GM20000 (cell line): ENCODE results near the gene PRRX2.

Experiments used
- DNase-seq: peaks from one replicate; pipeline ENCODE4 v3.0.0; 2012; ENCODE audit warnings: low spot score
- CTCF ChIP-seq: IDR thresholded peaks from 2 replicates; pipeline ENCODE4 v1.5.1; 2012; ENCODE audit warnings: mild to moderate bottlenecking, control low read depth; ENCODE audit errors: extremely low read depth, missing control alignments

Gene PRRX2

GRCh38 chr9:129712634-129713401 lies 47.4 kb downstream of the PRRX2 start:
- no peak for TF ChIP-seq CTCF
- no peak for DNase-seq

- TF ChIP-seq CTCF, result no peak
- no peak for DNase-seq
These were observed 47.9 kb downstream of the PRRX2 start for GRCh38 chr9:129713402-129713679.

GRCh38 chr9:129714511-129715061 lies 49.1 kb downstream of the PRRX2 start:
- no peak for DNase-seq
- TF ChIP-seq CTCF, result no peak

GRCh38 chr9:129716091-129716490 lies 50.6 kb downstream of the PRRX2 start:
- TF ChIP-seq CTCF, result no peak
- no peak for DNase-seq

GRCh38 chr9:129717991-129718390 lies 52.5 kb downstream of the PRRX2 start:
- DNase-seq, result no peak
- no peak for TF ChIP-seq CTCF

GRCh38 chr9:129718647-129719046 lies 53.2 kb downstream of the PRRX2 start:
- no peak for TF ChIP-seq CTCF

GRCh38 chr9:129719135-129719534 lies 53.7 kb downstream of the PRRX2 start:
- DNase-seq, result no peak
- no peak for TF ChIP-seq CTCF

More at GRCh38 chr9:129718647-129719046, 53.2 kb downstream of the PRRX2 start:
- DNase-seq, result no peak
